ENCODE results near the gene CHST10.

The CHST10 gene

GRCh38 chr2:100413571-100413970 lies 3.9 kb downstream of the CHST10 start:
- DNase-seq (ENCODE audit: low read depth) = no peak

DNA sequence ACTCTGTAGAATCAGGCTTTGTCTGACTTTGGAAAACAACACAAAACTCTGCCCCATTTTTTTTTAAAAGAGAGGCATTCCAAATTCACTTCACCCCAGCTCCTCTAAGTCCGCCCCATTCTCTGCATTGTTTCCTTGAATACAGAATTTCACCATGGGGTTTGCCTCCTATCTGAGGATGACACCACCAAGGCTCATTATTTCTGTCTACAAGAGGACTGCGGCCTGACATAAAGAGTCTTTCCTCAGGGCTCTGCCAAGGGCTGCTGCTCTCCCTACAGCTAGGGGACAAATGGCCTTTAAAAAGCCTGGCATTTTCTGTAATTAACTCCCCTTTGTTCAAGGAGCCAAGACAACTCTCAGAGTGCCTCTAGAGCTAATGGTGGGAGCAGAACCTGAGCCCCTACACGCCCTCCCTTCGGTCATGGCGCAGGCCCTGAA lies 4.6 kb downstream of the CHST10 start:
- DNase-seq (ENCODE audit: low read depth) = no peak

GRCh38 chr2:100412466-100412865 lies 5.0 kb downstream of the CHST10 start:
- DNase-seq (ENCODE audit: low read depth) = no peak

DNA sequence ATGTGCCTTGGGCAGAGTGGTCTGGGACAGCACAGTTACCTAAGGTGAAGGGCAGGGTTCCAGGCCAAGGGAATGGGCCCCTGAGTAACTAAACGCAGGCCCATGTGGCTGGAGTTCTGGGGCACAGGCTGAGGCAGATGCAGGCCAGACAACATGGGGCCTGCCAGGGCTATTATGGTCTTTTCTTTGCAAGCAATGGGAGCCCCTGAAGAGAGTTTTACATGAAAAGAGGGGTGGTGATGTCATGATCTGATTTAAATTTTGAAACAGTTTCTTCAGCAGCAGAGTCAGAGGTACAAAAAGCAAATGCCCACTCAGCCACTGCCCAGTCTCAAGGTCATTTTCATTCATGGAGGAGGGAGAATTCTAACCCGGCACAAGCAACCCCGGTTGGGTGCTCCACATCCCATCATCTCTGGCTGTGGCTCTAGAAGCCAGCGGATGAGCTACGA lies 5.6 kb downstream of the CHST10 start:
- no peak for DNase-seq (ENCODE audit: low read depth)

GRCh38 chr2:100409975-100410647 lies 7.4 kb downstream of the CHST10 start:
- DNase-seq (ENCODE audit: low read depth) = no peak

DNA sequence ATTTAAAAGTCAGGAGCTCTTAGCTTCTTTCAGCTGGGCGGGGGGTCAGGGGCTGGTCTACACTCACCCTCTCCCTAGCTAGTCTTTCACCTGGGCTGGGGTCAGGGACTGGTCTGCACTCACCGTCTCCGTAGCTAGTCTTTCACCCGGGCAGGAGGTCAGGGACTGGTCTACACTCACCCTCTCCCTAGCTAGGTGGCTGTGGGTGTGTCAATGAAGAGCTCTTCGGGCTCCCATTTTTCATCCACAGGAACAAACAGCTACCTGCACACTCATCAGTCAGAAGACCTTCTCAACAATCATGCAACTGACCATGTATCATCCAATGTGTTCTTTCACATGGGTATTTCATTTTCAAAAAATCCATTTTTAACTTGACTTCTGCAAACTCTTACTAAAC lies 8.0 kb downstream of the CHST10 start:
- no peak for DNase-seq (ENCODE audit: low read depth)

DNA sequence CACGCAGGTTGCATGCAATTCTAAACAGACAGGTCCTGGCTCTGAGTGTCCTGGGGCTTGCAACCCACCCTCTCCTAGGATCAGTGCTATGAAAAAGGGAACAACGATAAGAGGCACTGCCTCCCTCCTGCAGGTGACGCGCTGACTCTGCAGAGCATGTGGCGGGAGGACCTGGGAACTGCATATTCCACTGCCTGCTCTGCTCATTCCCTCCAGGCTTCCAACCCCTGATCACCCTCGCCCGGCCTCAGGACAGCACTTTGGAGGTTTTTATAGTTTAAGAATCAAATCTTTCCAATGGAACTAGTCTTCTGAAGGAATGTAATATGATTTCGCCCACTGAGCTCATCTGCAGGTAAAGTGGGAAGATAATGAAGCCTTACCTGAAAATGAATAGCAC lies 8.5 kb downstream of the CHST10 start:
- no peak for DNase-seq (ENCODE audit: low read depth)

- no peak for DNase-seq (ENCODE audit: low read depth)
Observed at GRCh38 chr2:100408104-100408503, 9.4 kb downstream of the CHST10 start.

GRCh38 chr2:100407563-100407962 lies 9.9 kb downstream of the CHST10 start:
- DNase-seq (ENCODE audit: low read depth) = no peak

DNA sequence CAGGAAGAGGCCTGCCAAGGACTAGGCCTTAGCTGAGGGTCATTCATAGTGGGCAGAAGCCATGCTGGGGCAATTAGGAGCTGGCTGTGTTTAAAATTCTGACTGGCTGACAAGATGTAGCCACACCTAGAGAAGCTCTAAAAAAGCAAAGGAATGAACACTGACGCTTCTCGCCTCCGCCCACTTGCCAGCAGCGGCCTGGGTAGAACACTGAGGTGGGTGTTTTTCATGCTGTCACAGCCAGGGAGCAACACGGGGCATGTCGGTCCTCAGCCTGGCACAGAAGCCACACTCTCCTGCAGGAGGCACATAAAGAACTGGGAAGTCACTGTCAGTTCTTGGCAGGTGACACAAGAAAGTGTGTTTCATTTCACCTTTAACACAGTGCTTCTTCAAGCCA lies 10.4 kb downstream of the CHST10 start:
- DNase-seq (ENCODE audit: low read depth) = no peak

DNA sequence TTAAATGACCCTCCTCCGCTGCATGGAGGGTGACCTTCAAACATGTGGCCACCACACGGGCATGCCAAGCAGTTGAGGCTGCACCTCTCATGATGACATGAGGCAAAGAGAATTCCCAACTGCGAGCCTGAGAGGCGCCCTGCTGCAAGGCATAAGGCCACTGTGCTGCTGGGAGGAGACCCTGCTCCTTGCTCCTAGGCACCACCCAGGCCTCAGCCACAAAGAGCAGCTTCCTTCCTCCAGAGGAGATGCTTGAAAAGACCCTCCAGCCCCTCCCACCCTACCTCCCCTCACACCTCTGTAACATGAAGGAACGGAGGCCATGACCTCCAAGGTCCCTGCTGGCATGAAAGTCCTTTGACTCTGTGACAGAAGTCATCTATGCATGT lies 11.4 kb downstream of the CHST10 start:
- DNase-seq (ENCODE audit: low read depth) = no peak

- no peak for DNase-seq (ENCODE audit: low read depth)
Observed at GRCh38 chr2:100405403-100406119, 11.9 kb downstream of the CHST10 start.

- no peak for DNase-seq (ENCODE audit: low read depth)
Observed at GRCh38 chr2:100404411-100404810, 13.1 kb downstream of the CHST10 start.

- DNase-seq (ENCODE audit: low read depth) = no peak
Observed at GRCh38 chr2:100403722-100404121, 13.7 kb downstream of the CHST10 start.

- no peak for DNase-seq (ENCODE audit: low read depth)
Observed at GRCh38 chr2:100401268-100401667, 16.2 kb downstream of the CHST10 start.

- no peak for DNase-seq (ENCODE audit: low read depth)
Observed at GRCh38 chr2:100399714-100400113, 17.8 kb downstream of the CHST10 start.

- DNase-seq (ENCODE audit: low read depth) = no peak
Observed at GRCh38 chr2:100397976-100398375, 19.5 kb downstream of the CHST10 start.

- no peak for DNase-seq (ENCODE audit: low read depth)
Observed at GRCh38 chr2:100397118-100397860, 20.2 kb downstream of the CHST10 start.

GRCh38 chr2:100396483-100396882 lies 21.0 kb downstream of the CHST10 start:
- no peak for DNase-seq (ENCODE audit: low read depth)

DNA sequence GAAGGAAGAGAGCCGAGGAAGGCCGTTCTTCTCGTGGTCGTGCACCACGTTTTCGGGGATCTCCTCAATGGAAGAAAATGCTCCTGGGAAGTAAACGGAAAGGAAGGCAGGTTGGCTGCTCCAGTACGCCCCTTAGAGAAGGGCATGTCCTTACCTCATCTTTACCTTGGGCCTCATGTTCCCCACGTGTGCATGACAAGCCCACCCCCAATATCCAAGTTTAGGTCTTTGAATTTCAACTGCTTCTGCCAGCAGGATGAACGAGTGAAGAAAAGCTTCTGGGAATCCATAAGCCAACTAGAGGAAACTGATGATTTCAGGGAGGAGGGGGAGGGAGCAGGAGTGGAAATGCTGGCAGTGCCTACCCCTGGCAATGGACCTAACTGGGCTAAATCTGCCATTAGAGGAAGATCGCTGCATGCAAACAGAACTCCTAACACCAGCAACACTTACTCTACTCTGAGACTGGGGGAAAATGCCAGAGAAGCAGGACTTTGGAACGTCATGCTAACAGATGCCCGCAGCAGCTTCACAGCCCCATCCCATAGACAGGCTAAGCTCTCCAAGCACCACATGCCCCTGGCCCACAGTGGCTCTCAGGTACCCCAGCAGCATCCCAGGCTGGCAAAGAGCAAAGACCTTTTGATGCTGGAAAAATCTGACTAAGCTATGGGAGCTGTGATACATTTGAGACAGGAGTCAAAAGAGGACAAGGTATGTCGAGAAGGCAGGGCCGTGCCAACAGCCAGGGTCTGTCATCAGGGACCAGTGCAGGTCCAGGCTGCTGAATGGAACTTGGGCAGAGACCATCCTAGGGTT lies 21.7 kb downstream of the CHST10 start:
- DNase-seq (ENCODE audit: low read depth) = no peak

GRCh38 chr2:100394111-100394641 lies 23.3 kb downstream of the CHST10 start:
- no peak for DNase-seq (ENCODE audit: low read depth)

DNA sequence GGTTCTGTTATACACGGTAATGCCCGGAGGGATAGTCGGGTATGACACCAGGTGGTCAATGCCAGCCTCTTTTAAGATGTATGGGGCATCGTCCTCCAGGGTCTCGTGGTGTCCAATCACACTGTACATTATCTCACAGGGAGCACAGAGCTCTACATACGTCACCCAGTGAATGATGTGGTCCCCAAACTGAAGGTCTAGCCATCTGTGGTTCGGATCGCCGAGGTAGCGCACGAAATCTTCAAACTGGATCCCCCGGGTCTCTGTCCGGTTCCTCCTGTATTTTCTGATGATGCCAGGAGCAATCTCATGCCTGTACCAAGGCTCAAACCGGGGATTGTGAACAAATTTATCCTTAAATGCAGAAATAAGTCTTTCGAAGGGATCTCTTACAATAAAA lies 24.1 kb downstream of the CHST10 start:
- no peak for DNase-seq (ENCODE audit: low read depth)

All from EH (cell line).